ENCODE measurements around the gene ELFN2.

DNA sequence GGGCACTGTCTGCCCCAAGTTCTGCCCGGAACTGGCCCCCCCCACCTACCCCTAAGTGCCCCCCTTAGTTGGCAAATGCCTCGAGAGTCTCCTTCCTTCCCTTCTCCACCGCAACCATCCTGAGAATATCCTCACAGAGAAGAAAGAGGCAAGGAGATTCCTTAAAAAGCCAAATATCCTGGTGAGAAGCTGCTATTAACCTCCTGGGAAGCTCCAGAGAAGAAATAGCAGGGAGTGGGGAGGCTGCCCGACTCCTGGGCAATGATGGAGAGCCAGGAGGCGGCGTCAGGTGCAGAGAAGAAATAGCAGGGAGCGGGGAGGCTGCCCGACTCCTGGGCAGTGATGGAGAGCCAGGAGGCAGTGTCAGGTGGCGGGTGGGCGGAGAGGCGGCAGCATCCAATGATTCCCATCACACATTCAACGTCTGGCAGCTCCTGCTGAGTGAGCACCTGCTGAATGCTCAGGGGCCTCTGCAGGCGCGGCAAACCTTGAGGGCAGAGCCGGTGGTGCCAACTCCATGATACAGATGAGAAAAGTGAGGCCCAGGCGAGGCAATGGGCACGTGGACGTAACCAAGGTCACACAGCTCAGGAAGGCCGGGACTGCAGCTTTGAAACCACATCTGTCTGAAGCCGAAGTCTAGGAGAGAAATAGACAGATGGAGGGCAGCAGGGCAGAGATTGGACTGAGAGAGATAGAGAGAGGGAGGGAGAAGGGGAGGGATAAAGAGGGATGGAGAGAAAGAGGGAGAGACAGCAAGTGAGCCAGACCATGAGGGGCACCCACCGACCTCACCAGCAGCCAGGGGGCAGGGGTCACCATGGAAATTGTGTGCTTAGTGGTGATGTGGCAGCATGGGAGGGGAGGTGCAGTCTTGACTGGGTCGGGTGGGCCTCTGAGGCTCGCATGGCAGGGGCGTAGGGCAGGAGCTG lies 86.7 kb downstream of the ELFN2 start:
- TF ChIP-seq EZH2phosphoT487 (IDR thresholded peaks at IDR 0.05; ENCODE audit: borderline replicate concordance) = no peak
- TF ChIP-seq, protein P1, sequence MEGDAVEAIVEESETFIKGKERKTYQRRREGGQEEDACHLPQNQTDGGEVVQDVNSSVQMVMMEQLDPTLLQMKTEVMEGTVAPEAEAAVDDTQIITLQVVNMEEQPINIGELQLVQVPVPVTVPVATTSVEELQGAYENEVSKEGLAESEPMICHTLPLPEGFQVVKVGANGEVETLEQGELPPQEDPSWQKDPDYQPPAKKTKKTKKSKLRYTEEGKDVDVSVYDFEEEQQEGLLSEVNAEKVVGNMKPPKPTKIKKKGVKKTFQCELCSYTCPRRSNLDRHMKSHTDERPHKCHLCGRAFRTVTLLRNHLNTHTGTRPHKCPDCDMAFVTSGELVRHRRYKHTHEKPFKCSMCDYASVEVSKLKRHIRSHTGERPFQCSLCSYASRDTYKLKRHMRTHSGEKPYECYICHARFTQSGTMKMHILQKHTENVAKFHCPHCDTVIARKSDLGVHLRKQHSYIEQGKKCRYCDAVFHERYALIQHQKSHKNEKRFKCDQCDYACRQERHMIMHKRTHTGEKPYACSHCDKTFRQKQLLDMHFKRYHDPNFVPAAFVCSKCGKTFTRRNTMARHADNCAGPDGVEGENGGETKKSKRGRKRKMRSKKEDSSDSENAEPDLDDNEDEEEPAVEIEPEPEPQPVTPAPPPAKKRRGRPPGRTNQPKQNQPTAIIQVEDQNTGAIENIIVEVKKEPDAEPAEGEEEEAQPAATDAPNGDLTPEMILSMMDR (conservative IDR thresholded peaks at IDR 0.05; ENCODE audit: low read length) = no peak

All from Loucy (cell line).